Measurements from ENCODE around the gene SUCLG2. TPM values are rescaled to one million over a fixed set of nuclear protein-coding genes. Genes with fewer than 3 reads are reported as not detected.

Gene SUCLG2
- total and polyA plus RNA-seq, 7 donors, result 63.7 to 102 (median 90.5) TPM

DNA sequence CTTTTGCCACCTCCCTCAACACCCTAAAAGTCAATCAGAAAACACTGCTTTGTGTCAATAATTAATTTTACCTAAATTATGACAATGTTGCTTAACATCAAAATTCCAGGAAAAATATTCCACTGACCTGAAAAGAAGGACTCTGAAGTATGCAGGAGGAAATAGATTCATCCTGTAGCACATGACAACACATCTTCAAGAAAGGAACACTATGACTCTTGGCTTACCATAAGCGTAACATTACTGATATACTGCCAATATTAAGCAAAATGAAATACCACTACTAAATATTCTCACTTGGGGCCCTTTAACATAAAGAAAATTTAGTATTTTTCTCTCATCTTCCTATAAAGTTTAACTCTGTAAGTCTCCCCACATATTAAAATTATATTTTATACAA lies 9.6 kb downstream of the SUCLG2 start:
- intact Hi-C loops (cut with DNase I), result loop anchor here in 1 of 2 donors (5.0 kb wide), 1 partner anchor 628 kb away; no protein-coding TSS in a partner anchor

DNA sequence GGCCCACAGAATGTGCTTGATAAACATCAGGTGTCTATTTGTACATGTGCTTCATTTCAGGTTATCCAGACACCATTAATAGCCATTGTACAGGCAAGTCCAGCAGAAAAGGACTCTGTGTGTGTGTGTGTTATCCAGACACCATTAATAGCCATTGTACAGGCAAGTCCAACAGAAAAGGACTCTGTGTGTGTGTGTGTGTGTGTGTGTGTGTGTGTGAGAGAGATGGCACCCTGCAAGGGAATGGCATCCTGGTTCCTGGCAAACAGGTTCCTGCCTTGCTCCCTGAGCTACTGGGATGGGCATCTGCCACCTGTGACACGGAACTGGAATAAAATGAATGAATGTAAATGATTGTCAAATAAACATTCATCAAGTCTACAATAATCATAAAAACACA lies 11.7 kb downstream of the SUCLG2 start:
- TF ChIP-seq, protein P1, sequence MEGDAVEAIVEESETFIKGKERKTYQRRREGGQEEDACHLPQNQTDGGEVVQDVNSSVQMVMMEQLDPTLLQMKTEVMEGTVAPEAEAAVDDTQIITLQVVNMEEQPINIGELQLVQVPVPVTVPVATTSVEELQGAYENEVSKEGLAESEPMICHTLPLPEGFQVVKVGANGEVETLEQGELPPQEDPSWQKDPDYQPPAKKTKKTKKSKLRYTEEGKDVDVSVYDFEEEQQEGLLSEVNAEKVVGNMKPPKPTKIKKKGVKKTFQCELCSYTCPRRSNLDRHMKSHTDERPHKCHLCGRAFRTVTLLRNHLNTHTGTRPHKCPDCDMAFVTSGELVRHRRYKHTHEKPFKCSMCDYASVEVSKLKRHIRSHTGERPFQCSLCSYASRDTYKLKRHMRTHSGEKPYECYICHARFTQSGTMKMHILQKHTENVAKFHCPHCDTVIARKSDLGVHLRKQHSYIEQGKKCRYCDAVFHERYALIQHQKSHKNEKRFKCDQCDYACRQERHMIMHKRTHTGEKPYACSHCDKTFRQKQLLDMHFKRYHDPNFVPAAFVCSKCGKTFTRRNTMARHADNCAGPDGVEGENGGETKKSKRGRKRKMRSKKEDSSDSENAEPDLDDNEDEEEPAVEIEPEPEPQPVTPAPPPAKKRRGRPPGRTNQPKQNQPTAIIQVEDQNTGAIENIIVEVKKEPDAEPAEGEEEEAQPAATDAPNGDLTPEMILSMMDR (IDR thresholded peaks at IDR 0.05), result no peak
- WGBS, 3 donors, result 72 to 94% (median 82%) methylated on average over 1 of the region's 1 CpG
- no peaks in the 10 kb centered on the region for H3K27me3 ChIP-seq (ENCODE audit: insufficient read depth in 3 of 3, low read length in 2 of 3)
- H3K9me3 ChIP-seq, result no peaks in the 10 kb centered on the region
- H3K27ac ChIP-seq, result no peak overlapping the region
- intact Hi-C loops (cut with DNase I), result no loop called here
- ATAC-seq, result no peak
- H3K4me1 ChIP-seq, result peaks cover 13% of the 10 kb centered on the region
- H3K4me3 ChIP-seq, result no peak overlapping the region
- DNase-seq, result no peak
- H3K36me3 ChIP-seq (ENCODE audit: insufficient read depth in 1 of 2, low read depth in 1 of 2), result no peaks in the 10 kb centered on the region

More for the DNA sequence above, 9.6 kb downstream of the SUCLG2 start:
- 51 to 93% (median 73%) methylated on average over 1 of the region's 1 CpG for WGBS, 3 donors
- Histone ChIP-seq H3K27me3 (ENCODE audit: insufficient read depth in 3 of 3, low read length in 2 of 3) (no peaks in the 10 kb centered on the region), H3K27ac (no peak overlapping the region), H3K4me1 (peaks cover 30% of the 10 kb centered on the region), H3K9me3 (no peaks in the 10 kb centered on the region), H3K4me3 (no peak overlapping the region), H3K36me3 (ENCODE audit: insufficient read depth in 1 of 2, low read depth in 1 of 2) (no peaks in the 10 kb centered on the region)
- DNase-seq (no peak), ATAC-seq (peak in 2 of 4 donors; percentile 31 to 41)
- TF ChIP-seq, protein P1 (IDR thresholded peaks at IDR 0.05), result no peak

DNA sequence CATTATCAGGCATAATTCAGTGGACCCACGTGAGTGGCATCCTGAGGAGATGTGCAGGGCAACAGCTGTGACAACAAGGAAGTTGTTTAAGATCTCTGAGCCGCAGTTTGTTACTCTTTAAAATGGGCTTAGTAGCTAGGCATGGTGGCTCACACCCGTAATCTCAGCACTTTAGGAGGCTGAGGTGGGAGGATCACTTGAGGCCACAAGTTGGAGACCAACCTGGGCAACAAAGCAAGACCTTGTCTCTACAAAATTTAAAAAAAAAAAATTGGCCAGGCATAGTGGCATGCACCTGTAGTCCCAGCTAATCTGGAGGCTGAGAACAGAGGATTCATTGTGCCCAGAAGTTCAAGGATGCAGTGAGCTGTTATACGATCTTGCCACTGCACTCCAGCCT lies 12.2 kb downstream of the SUCLG2 start:
- ATAC-seq (no peak), DNase-seq (no peak)
- Histone ChIP-seq H3K27me3 (ENCODE audit: insufficient read depth in 3 of 3, low read length in 2 of 3) (no peaks in the 10 kb centered on the region), H3K4me3 (no peak overlapping the region), H3K27ac (no peak overlapping the region), H3K4me1 (peaks cover 11% of the 10 kb centered on the region), H3K9me3 (no peaks in the 10 kb centered on the region), H3K36me3 (ENCODE audit: insufficient read depth in 1 of 2, low read depth in 1 of 2) (no peaks in the 10 kb centered on the region)
- 91 to 94% (median 92%) methylated on average over 4 of the region's 4 CpGs for WGBS, 3 donors
- intact Hi-C loops (cut with DNase I), result no loop called here
- TF ChIP-seq, protein P1 (IDR thresholded peaks at IDR 0.05), result no peak

DNA sequence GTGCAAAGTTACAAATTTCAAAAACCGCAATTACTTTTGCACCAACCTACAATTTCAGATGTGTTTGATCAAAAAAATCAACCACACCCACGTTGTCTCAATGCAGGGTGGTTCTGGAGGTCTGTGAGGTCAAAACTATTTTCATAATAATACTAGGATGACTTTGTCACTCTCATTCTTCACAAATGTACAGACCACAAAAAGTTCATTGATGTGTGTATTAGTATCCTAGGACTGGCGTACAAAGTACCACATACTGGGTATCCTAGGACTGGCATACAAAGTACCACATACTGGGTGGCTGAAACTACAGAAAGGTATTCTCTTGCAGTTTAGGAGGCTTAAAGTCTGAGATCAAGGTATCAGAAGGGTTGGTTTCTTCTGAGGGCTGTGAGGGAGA lies 13.0 kb downstream of the SUCLG2 start:
- intact Hi-C loops (cut with DNase I), result no loop called here
- WGBS, 3 donors, result 91 to 93% (median 91%) methylated on average over 3 of the region's 3 CpGs
- TF ChIP-seq, protein P1 (IDR thresholded peaks at IDR 0.05), result no peak

DNA sequence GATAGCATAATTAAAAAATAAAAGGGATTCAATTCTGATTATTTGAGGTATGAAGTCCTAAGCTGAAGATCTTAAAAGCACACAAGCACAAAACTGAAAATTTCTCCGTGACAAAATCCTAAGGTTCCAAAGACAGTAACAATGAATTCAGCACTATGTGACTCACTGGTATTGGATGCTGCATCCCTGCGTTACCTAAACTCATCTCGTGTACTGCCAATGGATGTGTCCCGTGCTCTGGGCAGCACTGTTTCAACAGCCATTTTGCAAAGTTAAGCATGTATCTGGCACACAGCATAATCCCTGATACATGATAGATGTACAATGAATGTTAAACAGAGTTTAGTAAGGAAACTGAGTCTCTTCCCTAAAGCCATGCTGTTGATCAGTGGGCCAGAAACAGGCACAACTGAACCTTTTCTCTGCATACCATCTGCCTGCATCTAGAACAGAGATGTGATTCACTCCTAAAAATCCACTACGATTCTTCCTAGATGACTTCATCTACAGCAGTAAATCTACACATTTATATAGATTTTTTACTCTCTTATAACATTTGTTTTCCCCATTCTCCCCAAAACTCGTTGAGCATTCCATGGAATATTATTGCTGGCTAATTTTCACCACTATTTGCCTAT lies 14.3 kb downstream of the SUCLG2 start:
- ATAC-seq, result peak in 3 of 4 donors; percentile 80 to 81 (median 81)
- no peaks in the 10 kb centered on the region for H3K36me3 ChIP-seq (ENCODE audit: insufficient read depth in 1 of 2, low read depth in 1 of 2)
- no peak overlapping the region for H3K27ac ChIP-seq
- TF ChIP-seq, protein P1 (IDR thresholded peaks at IDR 0.05), result no peak
- DNase-seq, result no peak
- H3K9me3 ChIP-seq, result no peaks in the 10 kb centered on the region
- H3K4me1 ChIP-seq, result peaks cover 10% of the 10 kb centered on the region
- intact Hi-C loops (cut with DNase I), result no loop called here
- H3K27me3 ChIP-seq (ENCODE audit: insufficient read depth in 3 of 3, low read length in 2 of 3), result no peaks in the 10 kb centered on the region
- H3K4me3 ChIP-seq, result no peak overlapping the region
- 71 to 87% (median 76%) methylated on average over 6 of the region's 6 CpGs for WGBS, 3 donors

More for the DNA sequence above, 13.0 kb downstream of the SUCLG2 start:
- ATAC-seq (no peak), DNase-seq (no peak)
- H3K36me3 ChIP-seq (ENCODE audit: insufficient read depth in 1 of 2, low read depth in 1 of 2), result no peaks in the 10 kb centered on the region
- no peaks in the 10 kb centered on the region for H3K9me3 ChIP-seq
- no peak overlapping the region for H3K4me3 ChIP-seq
- no peak overlapping the region for H3K27ac ChIP-seq
- no peaks in the 10 kb centered on the region for H3K27me3 ChIP-seq (ENCODE audit: insufficient read depth in 3 of 3, low read length in 2 of 3)
- H3K4me1 ChIP-seq, result peaks cover 11% of the 10 kb centered on the region

All from psoas muscle (tissue), 8 donors.